A673 (cell line): ENCODE measurements around the gene GPR183. TPM values are rescaled to one million over a fixed set of nuclear protein-coding genes. Genes with fewer than 3 reads are reported as not detected.

Experiments used
- BruUV-seq: library from RNA; stranded (reverse); fragments of 400-500 nt; replicated peaks from 2 replicates; lab custom pipeline; 2021; lab: Mats Ljungman, UMichigan
- CTCF ChIA-PET: fragments of 300-600 bp; sonication (Branson Sonifier 250); formaldehyde crosslinking; loops from one replicate; lab custom pipeline; 2022; ENCODE audit warnings: antibody characterized with exemption; lab: Charles Lee
- POLR2A ChIA-PET: fragments of 300-600 bp; sonication (Branson Sonifier 250); formaldehyde crosslinking; loops from one replicate; lab custom pipeline; 2022; ENCODE audit warnings: antibody characterized with exemption; ENCODE audit not compliant: low non-redundant PET; lab: Charles Lee
- DNase-seq: peaks from one replicate; pipeline ENCODE4 v3.0.0-alpha.2; 2015; ENCODE audit warnings: low spot score
- H3K27ac ChIP-seq: fragments of 200-600 bp; sonication (generic); 2 replicates; pipeline ENCODE4 v1.5.1; 2016; ENCODE audit warnings: mixed run types, low read depth, mild to moderate bottlenecking, mixed read lengths, antibody characterized with exemption, low read length; ENCODE audit not compliant: poor library complexity, severe bottlenecking
- H3K27me3 ChIP-seq: fragments of 200-600 bp; sonication (generic); replicated peaks from 2 replicates; pipeline ENCODE4 v1.6.1; 2017; ENCODE audit warnings: mixed run types, low read depth, mild to moderate bottlenecking, mixed read lengths, antibody characterized with exemption, low read length; ENCODE audit not compliant: insufficient read depth, poor library complexity
- H3K36me3 ChIP-seq: fragments of 200-600 bp; sonication (generic); 2 replicates; pipeline ENCODE4 v1.6.1; 2016; ENCODE audit warnings: mixed run types, mild to moderate bottlenecking, mixed read lengths, antibody characterized with exemption, low read length; ENCODE audit not compliant: insufficient read depth, poor library complexity, severe bottlenecking
- H3K4me1 ChIP-seq: fragments of 200-600 bp; sonication (generic); 2 replicates; pipeline ENCODE4 v1.6.1; 2017; ENCODE audit warnings: mixed run types, mild to moderate bottlenecking, mixed read lengths, antibody characterized with exemption, low read length; ENCODE audit not compliant: insufficient read depth, poor library complexity, severe bottlenecking
- H3K4me3 ChIP-seq: fragments of 200-600 bp; sonication (generic); 2 replicates; pipeline ENCODE4 v1.5.1; 2016; ENCODE audit warnings: low read depth, mixed run types, mild to moderate bottlenecking, mixed read lengths, low read length; ENCODE audit not compliant: poor library complexity, severe bottlenecking
- H3K9me3 ChIP-seq: fragments of 200-600 bp; sonication (generic); 2 replicates; pipeline ENCODE4 v1.6.1; 2016; ENCODE audit warnings: mixed run types, low read depth, mild to moderate bottlenecking, mixed read lengths, antibody characterized with exemption, low read length; ENCODE audit not compliant: poor library complexity, severe bottlenecking
- EZH2 ChIP-seq: fragments of 200-600 bp; sonication (generic); IDR thresholded peaks from 2 replicates; pipeline ENCODE4 v1.6.1; 2017; ENCODE audit warnings: borderline replicate concordance, low read depth, mild to moderate bottlenecking, mixed read lengths, antibody characterized with exemption, low read length; ENCODE audit not compliant: poor library complexity, severe bottlenecking
- intact Hi-C: fragments of 100-400 bp; cut with micrococcal nuclease; formaldehyde crosslinking; loops from one replicate; pipeline ENCODE4 v1.10.0; 2022; ENCODE audit not compliant: unreplicated experiment
- total RNA-seq: library from RNA; stranded (reverse); gene quantifications from 2 replicates; pipeline ENCODE4 v1.2.3, GENCODE V29; 2021
- TF ChIP-seq, protein P1 (sequence below): fragments of 300-800, 200-600 bp; sonication (generic); conservative IDR thresholded peaks from 2 replicates; pipeline ENCODE4 v1.5.1; 2017; ENCODE audit warnings: low read depth, mild to moderate bottlenecking, antibody characterized with exemption, low read length, moderate library complexity, mixed read lengths

GPR183 gene
- total RNA-seq, 1 experiment from 2014 or later, result not detected

DNA sequence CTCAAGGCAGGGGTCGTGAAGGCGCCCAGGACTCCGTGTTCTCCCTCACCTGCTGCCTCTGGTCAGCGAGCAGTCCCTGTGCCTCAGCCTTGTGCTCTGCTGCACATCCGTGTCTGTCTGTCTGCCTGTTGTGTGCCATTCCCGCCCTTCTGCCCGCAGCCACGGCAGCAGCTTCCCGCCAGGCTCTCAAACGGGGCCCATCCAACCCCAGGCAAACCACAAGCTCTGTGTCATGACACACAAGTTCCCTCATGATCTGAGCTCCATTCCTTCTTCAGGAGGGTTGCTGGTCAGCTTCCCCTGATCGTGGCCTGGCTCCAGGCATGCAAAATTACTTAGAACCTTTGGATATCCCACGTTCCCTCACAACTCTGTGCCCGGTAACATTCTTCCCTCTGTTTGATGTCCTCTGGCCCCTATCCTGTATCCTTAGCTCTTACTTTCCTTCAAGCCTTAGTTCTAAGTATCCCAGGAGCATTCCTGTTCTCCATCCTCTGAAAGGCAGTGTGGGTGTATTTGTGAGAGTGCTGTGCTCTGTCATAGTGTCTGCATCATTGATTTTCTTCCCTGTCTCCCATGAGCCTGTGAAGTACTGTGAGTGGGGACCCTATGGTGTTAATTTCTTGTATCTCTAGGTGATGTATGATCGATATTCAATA is 3.2 kb downstream of the GPR183 start:
- Histone ChIP-seq H3K36me3 (no peaks in the 10 kb centered on the region), H3K4me3 (no peak overlapping the region), H3K4me1 (no peaks in the 10 kb centered on the region), H3K27ac (no peak overlapping the region), H3K27me3 (no peaks in the 10 kb centered on the region), H3K9me3 (no peaks in the 10 kb centered on the region)
- CTCF ChIA-PET, result interaction anchor here (0.7 kb wide), 1 partner anchor 34 kb away, joined by 3 read pairs; no protein-coding TSS in a partner anchor
- POLR2A ChIA-PET, result no interaction called here
- no peak for DNase-seq
- BruUV-seq, result no TSS peak
- TF ChIP-seq, protein P1, sequence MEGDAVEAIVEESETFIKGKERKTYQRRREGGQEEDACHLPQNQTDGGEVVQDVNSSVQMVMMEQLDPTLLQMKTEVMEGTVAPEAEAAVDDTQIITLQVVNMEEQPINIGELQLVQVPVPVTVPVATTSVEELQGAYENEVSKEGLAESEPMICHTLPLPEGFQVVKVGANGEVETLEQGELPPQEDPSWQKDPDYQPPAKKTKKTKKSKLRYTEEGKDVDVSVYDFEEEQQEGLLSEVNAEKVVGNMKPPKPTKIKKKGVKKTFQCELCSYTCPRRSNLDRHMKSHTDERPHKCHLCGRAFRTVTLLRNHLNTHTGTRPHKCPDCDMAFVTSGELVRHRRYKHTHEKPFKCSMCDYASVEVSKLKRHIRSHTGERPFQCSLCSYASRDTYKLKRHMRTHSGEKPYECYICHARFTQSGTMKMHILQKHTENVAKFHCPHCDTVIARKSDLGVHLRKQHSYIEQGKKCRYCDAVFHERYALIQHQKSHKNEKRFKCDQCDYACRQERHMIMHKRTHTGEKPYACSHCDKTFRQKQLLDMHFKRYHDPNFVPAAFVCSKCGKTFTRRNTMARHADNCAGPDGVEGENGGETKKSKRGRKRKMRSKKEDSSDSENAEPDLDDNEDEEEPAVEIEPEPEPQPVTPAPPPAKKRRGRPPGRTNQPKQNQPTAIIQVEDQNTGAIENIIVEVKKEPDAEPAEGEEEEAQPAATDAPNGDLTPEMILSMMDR, result no peak
- TF ChIP-seq EZH2, result no peak
- intact Hi-C loops, result no loop called here

DNA sequence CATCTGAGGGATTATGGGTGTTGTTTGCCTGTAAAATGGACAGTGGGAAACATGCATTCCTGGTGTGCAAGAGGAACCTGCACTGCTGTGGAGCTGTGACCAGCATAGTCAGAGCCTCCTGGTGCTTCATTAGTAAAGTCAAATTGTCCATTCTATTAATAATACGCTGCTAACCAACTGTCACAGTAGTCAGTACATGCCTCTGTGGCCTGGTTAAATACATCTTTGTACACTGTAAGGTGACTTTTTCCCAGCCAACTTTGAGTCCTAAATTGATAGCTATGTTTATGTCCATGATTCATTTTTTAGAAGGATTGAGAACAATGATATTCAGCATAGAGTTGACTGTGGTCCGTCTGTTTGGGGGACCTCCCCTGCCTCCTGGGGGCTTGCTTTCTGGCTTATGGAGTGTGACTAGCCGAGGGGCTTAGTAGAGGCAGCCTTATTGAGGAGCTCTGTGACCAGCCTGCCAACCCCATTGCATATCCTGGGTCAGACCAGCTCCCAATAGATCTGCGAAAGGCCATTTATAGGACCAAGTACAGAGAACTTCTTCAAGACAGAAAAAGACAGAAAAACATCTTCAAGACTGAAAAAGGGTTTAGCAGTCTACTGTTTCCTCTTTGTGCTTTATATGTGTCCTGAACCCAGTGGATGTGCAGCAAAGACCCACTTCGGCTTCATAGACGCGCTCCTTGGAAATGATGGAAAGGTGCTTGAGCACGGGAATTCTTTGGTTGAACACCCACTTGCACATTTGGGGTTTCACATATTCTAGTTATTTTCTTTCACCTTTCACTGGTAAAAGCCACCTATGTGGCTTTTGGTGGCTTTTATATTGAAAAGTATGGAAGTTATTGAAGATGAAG is 4.3 kb downstream of the GPR183 start:
- no TSS peak for BruUV-seq
- Histone ChIP-seq H3K4me1 (no peaks in the 10 kb centered on the region), H3K27ac (no peak overlapping the region), H3K36me3 (no peaks in the 10 kb centered on the region), H3K4me3 (no peak overlapping the region), H3K9me3 (no peaks in the 10 kb centered on the region), H3K27me3 (no peaks in the 10 kb centered on the region)
- no peak for DNase-seq
- ChIA-PET POLR2A (no interaction called here), CTCF (no interaction called here)
- intact Hi-C loops, result no loop called here
- TF ChIP-seq, protein P1, result no peak
- no peak for TF ChIP-seq EZH2

DNA sequence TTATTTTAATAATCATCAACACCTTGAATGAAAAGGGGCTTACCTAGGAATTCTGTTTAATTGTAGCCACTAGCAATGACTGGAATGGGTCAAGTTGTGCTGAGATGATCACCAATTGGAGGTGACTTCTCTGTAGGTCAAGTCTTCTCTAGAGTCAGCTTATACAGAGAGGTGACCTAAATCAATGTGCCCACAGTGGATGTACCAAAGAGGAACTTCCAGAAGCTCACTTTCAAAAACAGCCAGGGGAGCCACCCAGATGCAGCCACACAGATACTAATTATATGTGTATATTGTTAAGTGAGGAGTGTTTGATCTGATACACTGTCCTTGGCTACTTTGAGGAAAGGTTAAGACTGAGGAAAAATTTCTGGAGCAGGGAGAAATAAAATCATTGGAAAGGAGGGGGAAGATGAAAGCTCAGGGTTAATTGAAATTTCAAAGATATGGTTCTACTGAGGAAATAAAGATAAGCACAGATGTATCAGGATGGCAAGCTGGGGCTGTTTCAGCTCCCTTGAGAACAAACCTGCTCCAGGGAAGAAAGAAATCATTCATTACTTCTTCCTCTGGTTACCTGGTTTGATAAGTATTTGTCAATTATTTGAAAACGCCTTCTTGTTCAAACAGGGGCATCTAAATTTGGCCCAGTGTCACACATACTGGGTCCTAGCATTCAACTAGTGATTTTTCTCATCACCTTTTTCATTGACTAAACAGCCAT is 5.1 kb downstream of the GPR183 start:
- Histone ChIP-seq H3K36me3 (no peaks in the 10 kb centered on the region), H3K27ac (no peak overlapping the region), H3K4me1 (no peaks in the 10 kb centered on the region), H3K9me3 (no peaks in the 10 kb centered on the region), H3K4me3 (no peak overlapping the region), H3K27me3 (no peaks in the 10 kb centered on the region)
- TF ChIP-seq, protein P1, result no peak
- TF ChIP-seq EZH2, result no peak
- ChIA-PET CTCF (no interaction called here), POLR2A (no interaction called here)
- intact Hi-C loops, result no loop called here
- BruUV-seq, result no TSS peak
- no peak for DNase-seq
